ENCODE measurements around the gene MED28. TPM values are rescaled to one million over a fixed set of nuclear protein-coding genes. Genes with fewer than 3 reads are reported as not detected.

The MED28 gene
- total RNA-seq, 1 experiment from 2014 or later: 43.1 TPM

DNA sequence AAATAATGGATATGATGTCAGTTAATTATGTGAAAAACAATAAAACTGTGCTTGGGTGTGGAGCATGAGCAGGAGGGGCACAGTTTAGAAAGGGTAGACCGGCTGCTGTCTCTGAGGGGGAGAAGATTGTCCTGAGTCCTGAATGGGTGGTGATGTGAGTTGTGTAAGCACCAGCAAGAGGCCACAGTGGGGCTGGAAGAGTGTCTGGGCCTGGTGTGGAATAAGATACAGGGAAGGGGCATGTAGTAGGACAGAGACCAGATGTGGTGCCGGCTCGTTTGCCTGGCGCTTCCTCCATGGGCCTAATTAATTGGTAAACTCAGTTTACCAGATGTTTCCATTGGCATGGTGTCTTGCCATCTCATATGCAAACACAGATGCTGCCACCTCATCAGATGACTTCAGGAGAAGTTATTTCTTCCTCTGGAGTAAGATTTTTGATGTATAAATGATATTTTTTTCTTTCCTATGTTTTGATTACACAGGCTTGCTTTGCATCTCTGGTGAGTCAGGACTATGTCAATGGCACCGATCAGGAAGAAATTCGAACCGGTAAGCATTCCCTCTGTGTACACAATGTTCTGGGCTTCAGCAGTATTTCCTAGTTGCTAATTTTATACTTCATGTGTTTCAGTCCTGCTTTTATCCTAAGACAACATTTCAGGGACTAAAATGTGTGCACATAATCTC, 5.1 kb downstream of the MED28 start:
- POLR2A ChIA-PET (ENCODE audit: unreplicated experiment): interaction anchor here (0.7 kb wide), 1 partner anchor 205 kb away, joined by 6 read pairs; no protein-coding TSS in a partner anchor

DNA sequence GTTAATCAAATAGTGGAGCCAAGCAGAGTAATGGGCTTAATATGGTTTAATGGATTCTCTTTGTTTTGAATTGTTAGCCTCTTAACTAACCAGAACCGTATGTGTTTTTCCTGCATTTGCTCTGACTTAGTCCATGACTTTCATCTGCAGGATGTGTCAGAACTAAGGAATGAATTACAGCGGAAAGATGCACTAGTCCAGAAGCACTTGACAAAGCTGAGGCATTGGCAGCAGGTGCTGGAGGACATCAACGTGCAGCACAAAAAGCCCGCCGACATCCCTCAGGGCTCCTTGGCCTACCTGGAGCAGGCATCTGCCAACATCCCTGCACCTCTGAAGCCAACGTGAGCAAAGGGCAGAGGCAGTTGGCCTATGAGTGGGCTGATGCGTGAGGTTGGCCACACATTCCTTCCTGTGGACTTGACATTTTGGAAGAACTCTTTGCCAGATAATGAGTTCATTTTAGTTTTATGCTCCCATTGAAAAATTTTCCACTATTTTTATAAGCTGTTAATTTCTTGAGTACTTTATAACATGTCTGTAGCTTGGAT, 9.1 kb downstream of the MED28 start:
- Histone ChIP-seq H3K36me3 (ENCODE audit: low read depth) (peaks cover 6% of the 10 kb centered on the region), H2AFZ (no peak overlapping the region), H3K4me3 (no peak overlapping the region), H3K27ac (no peak overlapping the region), H3K79me2 (ENCODE audit: low read depth) (no peaks in the 10 kb centered on the region), H4K20me1 (ENCODE audit: insufficient read depth) (peaks cover 5% of the 10 kb centered on the region; the same call in 1 of the 2 replicates), H3K9me2 (ENCODE audit: insufficient read depth) (no peaks in the 10 kb centered on the region), H3K27me3 (ENCODE audit: insufficient read depth, low read depth) (no peaks in the 10 kb centered on the region), H3F3A (ENCODE audit: insufficient read depth, low read depth) (no peaks in the 10 kb centered on the region), H3K4me2 (no peak overlapping the region), H3K9me3 (ENCODE audit: insufficient read depth, low read depth) (no peaks in the 10 kb centered on the region), H3K4me1 (replicated peaks; ENCODE audit: insufficient read depth) (no peaks in the 10 kb centered on the region)
- POLR2A ChIA-PET (ENCODE audit: unreplicated experiment): no interaction called here
- BruUV-seq (replicated peaks): no TSS peak
- CTCF ChIA-PET: no interaction called here
- no peak for DNase-seq
- TF ChIP-seq EZH2 (IDR thresholded peaks at IDR 0.05; ENCODE audit: low read depth): no peak
- TF ChIP-seq, protein P1, sequence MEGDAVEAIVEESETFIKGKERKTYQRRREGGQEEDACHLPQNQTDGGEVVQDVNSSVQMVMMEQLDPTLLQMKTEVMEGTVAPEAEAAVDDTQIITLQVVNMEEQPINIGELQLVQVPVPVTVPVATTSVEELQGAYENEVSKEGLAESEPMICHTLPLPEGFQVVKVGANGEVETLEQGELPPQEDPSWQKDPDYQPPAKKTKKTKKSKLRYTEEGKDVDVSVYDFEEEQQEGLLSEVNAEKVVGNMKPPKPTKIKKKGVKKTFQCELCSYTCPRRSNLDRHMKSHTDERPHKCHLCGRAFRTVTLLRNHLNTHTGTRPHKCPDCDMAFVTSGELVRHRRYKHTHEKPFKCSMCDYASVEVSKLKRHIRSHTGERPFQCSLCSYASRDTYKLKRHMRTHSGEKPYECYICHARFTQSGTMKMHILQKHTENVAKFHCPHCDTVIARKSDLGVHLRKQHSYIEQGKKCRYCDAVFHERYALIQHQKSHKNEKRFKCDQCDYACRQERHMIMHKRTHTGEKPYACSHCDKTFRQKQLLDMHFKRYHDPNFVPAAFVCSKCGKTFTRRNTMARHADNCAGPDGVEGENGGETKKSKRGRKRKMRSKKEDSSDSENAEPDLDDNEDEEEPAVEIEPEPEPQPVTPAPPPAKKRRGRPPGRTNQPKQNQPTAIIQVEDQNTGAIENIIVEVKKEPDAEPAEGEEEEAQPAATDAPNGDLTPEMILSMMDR (conservative IDR thresholded peaks at IDR 0.05): no peak
- intact Hi-C loops (cut with micrococcal nuclease; ENCODE audit: unreplicated experiment): no loop called here

More for the DNA sequence above, 5.1 kb downstream of the MED28 start:
- H3K27me3 ChIP-seq (ENCODE audit: insufficient read depth, low read depth): no peaks in the 10 kb centered on the region
- no peaks in the 10 kb centered on the region for H3F3A ChIP-seq (ENCODE audit: insufficient read depth, low read depth)
- no peaks in the 10 kb centered on the region for H3K4me1 ChIP-seq (replicated peaks; ENCODE audit: insufficient read depth)
- peaks cover 5% of the 10 kb centered on the region; the same call in 1 of the 2 replicates for H4K20me1 ChIP-seq (ENCODE audit: insufficient read depth)
- H3K4me3 ChIP-seq: no peak overlapping the region
- no TSS peak for BruUV-seq (replicated peaks)
- no peak for DNase-seq
- H3K27ac ChIP-seq: no peak overlapping the region
- CTCF ChIA-PET: no interaction called here
- H2AFZ ChIP-seq: no peak overlapping the region
- no peaks in the 10 kb centered on the region for H3K9me3 ChIP-seq (ENCODE audit: insufficient read depth, low read depth)
- intact Hi-C loops (cut with micrococcal nuclease; ENCODE audit: unreplicated experiment): no loop called here
- peaks cover 6% of the 10 kb centered on the region for H3K36me3 ChIP-seq (ENCODE audit: low read depth)
- TF ChIP-seq, protein P1 (conservative IDR thresholded peaks at IDR 0.05): no peak
- no peak for TF ChIP-seq EZH2 (IDR thresholded peaks at IDR 0.05; ENCODE audit: low read depth)
- H3K79me2 ChIP-seq (ENCODE audit: low read depth): peaks cover 35% of the 10 kb centered on the region
- no peaks in the 10 kb centered on the region for H3K9me2 ChIP-seq (ENCODE audit: insufficient read depth)
- H3K4me2 ChIP-seq: no peak overlapping the region

DNA sequence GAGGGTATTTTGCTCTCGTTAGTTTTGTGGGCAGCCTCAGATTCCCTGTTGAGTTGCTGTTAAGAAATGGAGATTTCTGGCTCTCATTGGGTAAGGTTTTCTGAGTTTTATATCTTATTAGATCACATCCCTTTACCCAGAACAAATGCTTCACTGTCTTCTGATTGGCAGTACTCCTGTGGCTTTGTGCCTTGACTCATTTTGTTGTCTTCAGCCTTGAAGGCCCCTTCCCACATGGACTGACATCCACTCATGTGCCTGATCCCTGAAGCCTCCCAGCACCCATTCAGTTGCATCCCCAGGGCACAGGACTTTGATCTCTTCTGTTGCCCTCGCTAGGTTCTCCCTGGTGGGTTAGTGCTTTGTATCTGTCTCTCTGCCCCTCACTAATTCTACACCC, 10.4 kb downstream of the MED28 start:
- ChIA-PET CTCF (no interaction called here), POLR2A (ENCODE audit: unreplicated experiment) (no interaction called here)
- intact Hi-C loops (cut with micrococcal nuclease; ENCODE audit: unreplicated experiment): no loop called here
- no peak overlapping the region for H3K27ac ChIP-seq
- H2AFZ ChIP-seq: no peak overlapping the region
- DNase-seq: no peak
- H3K36me3 ChIP-seq (ENCODE audit: low read depth): peaks cover 5% of the 10 kb centered on the region
- no TSS peak for BruUV-seq (replicated peaks)
- no peaks in the 10 kb centered on the region for H3K9me2 ChIP-seq (ENCODE audit: insufficient read depth)
- H3K4me2 ChIP-seq: no peak overlapping the region
- no peak overlapping the region for H3K4me3 ChIP-seq
- H3K79me2 ChIP-seq (ENCODE audit: low read depth): no peaks in the 10 kb centered on the region
- no peaks in the 10 kb centered on the region for H3K9me3 ChIP-seq (ENCODE audit: insufficient read depth, low read depth)
- no peaks in the 10 kb centered on the region for H3K4me1 ChIP-seq (replicated peaks; ENCODE audit: insufficient read depth)
- no peak for TF ChIP-seq EZH2 (IDR thresholded peaks at IDR 0.05; ENCODE audit: low read depth)
- TF ChIP-seq, protein P1 (conservative IDR thresholded peaks at IDR 0.05): no peak
- no peaks in the 10 kb centered on the region for H3K27me3 ChIP-seq (ENCODE audit: insufficient read depth, low read depth)
- H4K20me1 ChIP-seq (ENCODE audit: insufficient read depth): no peaks in the 10 kb centered on the region
- no peaks in the 10 kb centered on the region for H3F3A ChIP-seq (ENCODE audit: insufficient read depth, low read depth)

Measured in PC-9 (cell line).